Mucosa of rectum (tissue), 2 donors: ENCODE data around the gene ASCC3.

ENCODE experiments used
- H3K27ac ChIP-seq, 2 donors: one replicate each; pipeline ENCODE4 v1.7.0; 2013; ENCODE audit warnings: inconsistent platforms in 2 of 2, low read depth in 2 of 2, low read length in 2 of 2
- H3K27me3 ChIP-seq, 2 donors: one replicate each; pipeline ENCODE4 v1.7.0; 2013; ENCODE audit warnings: low read length in 2 of 2; ENCODE audit not compliant: control insufficient read depth in 2 of 2, insufficient read depth in 2 of 2
- H3K36me3 ChIP-seq, 2 donors: one replicate each; pipeline ENCODE4 v1.7.0; 2013; ENCODE audit warnings: low read length in 2 of 2; ENCODE audit not compliant: control insufficient read depth in 2 of 2, insufficient read depth in 2 of 2
- H3K4me1 ChIP-seq, 2 donors: one replicate each; pipeline ENCODE4 v1.7.0; 2013; ENCODE audit warnings: low read length in 2 of 2, mild to moderate bottlenecking in 1 of 2; ENCODE audit not compliant: control insufficient read depth in 2 of 2, insufficient read depth in 2 of 2
- H3K4me3 ChIP-seq, 2 donors: one replicate each; pipeline ENCODE4 v1.7.0; 2013; ENCODE audit warnings: low read length in 2 of 2
- H3K9ac ChIP-seq, 2 donors: one replicate each; pipeline ENCODE4 v1.7.0; 2013; ENCODE audit warnings: low read length in 2 of 2, low read depth in 1 of 2, mild to moderate bottlenecking in 1 of 2
- H3K9me3 ChIP-seq, 2 donors: one replicate each; pipeline ENCODE4 v1.7.0; 2013; ENCODE audit warnings: low read length in 2 of 2; ENCODE audit not compliant: control insufficient read depth in 2 of 2
- donor health status: healthy.
- donor health status: Normal muscosa, but diverticular disease.

Gene ASCC3

DNA sequence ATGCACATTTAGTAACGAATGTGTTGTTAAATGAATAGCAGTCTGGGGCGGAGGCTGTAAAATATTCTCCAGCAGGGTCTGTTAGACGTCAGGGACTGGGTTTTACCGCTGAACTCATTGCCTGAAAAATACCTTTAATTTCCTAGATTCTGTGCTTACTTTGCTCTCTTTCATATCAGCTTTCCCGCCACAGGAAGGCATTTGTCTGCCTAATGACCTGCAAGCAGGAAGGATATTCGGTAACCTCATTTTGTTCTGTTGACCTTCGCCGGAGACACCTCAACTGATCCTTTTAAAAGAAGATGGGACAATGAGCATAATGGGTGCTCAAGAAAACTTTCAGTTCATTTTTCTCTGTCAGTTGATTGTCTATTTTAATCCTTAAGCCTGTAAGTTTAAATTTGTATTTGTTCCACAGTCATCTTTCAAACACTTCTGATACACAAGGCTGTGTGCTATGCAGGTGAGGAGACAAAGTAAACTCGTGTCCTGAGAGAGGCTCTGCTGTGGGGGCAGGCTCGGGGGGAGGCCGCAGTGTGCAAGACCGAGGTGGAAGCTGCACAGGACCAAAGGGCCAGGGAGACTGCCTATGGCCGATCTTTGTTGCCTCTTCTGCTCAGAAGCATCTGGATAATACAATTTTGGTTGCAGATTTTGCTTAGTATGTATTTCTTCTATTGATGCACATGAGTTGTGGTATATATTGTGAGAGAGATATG is 389.0 kb downstream of the ASCC3 start:
- no peaks in the 10 kb centered on the region for H3K36me3 ChIP-seq
- no peaks in the 10 kb centered on the region for H3K4me1 ChIP-seq
- no peaks in the 10 kb centered on the region for H3K9me3 ChIP-seq
- no peak overlapping the region for H3K9ac ChIP-seq
- H3K27ac ChIP-seq = no peak overlapping the region
- H3K4me3 ChIP-seq = no peak overlapping the region
- peaks cover 2 to 3% of the 10 kb centered on the region in 2 donors for H3K27me3 ChIP-seq

DNA sequence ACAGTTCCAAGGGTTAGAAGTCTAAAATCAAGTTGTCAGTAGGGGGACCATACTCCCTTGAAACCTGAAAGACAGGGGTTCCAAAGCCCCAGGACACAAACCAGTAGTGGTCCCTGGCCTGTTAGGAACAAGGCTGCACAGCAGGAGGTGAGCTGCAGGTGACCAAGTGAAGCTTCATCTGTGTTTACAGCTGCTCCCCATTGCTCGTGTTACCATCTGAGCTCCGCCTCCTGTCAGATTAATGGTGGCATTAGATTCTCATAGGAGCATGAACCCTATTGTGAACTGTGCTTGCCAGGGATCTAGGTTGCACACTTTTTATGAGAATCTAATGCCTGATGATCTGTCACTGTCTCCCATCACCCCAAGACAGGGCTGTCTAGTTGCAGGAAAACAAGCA is 391.1 kb downstream of the ASCC3 start:
- H3K9ac ChIP-seq = no peak overlapping the region
- H3K9me3 ChIP-seq = no peaks in the 10 kb centered on the region
- no peaks in the 10 kb centered on the region for H3K36me3 ChIP-seq
- peaks cover 2 to 3% of the 10 kb centered on the region in 2 donors for H3K27me3 ChIP-seq
- no peaks in the 10 kb centered on the region for H3K4me1 ChIP-seq
- no peak overlapping the region for H3K4me3 ChIP-seq
- H3K27ac ChIP-seq = no peak overlapping the region

DNA sequence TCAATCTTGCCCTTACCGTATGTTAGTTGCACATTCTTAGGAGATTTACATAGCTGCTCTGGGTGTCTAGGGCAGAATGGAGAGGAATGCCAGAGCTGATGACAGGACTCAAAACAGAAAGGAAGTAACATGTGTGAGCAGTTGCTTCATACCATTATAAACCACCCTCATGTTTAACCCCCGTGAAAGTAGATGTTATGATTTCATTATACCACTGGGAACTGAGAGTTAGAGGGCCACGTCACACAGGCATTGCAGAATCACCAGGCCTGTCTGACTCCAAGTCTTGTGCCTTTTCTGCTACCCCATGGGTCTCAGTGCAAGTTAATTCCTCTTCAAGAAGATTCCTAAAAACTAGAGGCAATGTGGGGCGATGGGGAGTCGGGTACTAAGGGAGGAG is 392.9 kb downstream of the ASCC3 start:
- Histone ChIP-seq H3K4me3 (no peak overlapping the region), H3K9ac (no peak overlapping the region)

DNA sequence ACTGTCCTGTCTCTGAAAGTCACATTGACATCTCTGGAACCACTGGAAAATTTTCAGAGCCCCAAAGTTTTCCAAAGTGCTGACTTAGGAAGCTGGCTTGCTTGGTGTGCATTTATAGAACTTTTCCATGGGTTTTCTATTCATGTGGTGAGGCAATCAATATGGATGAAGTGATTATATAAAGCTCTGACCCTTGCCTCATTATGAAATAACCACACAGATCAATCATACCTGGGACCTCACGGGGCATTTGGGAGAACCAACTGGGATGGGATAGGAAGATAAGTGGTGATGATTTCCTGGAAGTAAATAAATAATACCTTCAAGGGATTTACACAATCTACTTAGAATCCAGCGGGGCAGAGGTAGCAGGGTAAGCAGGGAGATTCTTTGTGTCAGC is 393.5 kb downstream of the ASCC3 start:
- H3K4me1 ChIP-seq = no peaks in the 10 kb centered on the region
- H3K9me3 ChIP-seq = no peaks in the 10 kb centered on the region
- H3K36me3 ChIP-seq = no peaks in the 10 kb centered on the region
- H3K27ac ChIP-seq = no peak overlapping the region
- no peak overlapping the region for H3K4me3 ChIP-seq
- no peak overlapping the region for H3K9ac ChIP-seq
- peaks cover 0 to 2% of the 10 kb centered on the region in 2 donors for H3K27me3 ChIP-seq

More for the DNA sequence above, 392.9 kb downstream of the ASCC3 start:
- no peaks in the 10 kb centered on the region for H3K9me3 ChIP-seq
- H3K4me1 ChIP-seq = no peaks in the 10 kb centered on the region
- no peak overlapping the region for H3K27ac ChIP-seq
- H3K27me3 ChIP-seq = peaks cover 0 to 3% of the 10 kb centered on the region in 2 donors
- H3K36me3 ChIP-seq = no peaks in the 10 kb centered on the region

DNA sequence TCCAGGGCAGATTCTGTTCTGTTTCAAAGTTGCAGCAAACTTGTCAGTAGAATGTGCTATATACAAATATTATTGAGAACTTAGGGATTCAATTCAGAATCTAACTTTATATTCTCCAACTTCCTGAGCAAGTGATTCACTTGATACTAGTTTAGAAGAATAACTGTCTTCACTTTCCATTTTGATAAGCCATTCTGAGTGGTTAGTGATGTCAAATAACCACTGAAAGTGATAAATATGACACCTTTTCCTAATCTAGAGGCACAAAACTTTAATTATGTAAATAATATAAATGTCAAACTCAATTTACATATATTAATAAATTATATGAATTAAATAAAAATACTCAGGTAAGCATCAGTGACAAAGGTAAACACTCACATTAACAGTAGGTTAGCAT is 395.9 kb downstream of the ASCC3 start:
- Histone ChIP-seq H3K4me1 (no peaks in the 10 kb centered on the region), H3K36me3 (no peaks in the 10 kb centered on the region), H3K27me3 (peaks cover 0 to 2% of the 10 kb centered on the region in 2 donors), H3K4me3 (no peak overlapping the region), H3K27ac (no peak overlapping the region), H3K9ac (no peak overlapping the region), H3K9me3 (no peaks in the 10 kb centered on the region)

DNA sequence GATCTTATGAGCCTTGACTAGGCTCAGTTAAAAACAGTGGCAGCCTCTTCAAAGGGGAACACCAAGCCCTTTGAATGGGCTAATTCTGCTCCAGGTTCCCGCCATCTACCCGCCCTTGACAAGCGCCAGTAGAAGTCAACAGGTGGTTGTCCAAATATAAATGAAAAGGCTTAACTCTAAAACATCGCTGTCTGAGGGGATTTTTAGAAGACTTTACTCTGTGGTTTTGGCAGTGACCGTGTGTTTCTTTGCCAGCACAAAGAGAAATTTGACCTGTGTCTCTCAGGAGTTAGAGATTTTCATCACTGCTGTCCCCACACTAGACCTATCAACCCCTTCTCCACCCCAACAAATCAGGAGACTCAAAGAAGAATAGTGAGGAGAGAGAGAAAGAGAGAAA is 396.7 kb downstream of the ASCC3 start:
- Histone ChIP-seq H3K4me3 (no peak overlapping the region), H3K36me3 (no peaks in the 10 kb centered on the region), H3K27ac (no peak overlapping the region), H3K9me3 (no peaks in the 10 kb centered on the region), H3K9ac (no peak overlapping the region), H3K27me3 (peaks cover 0 to 2% of the 10 kb centered on the region in 2 donors), H3K4me1 (no peaks in the 10 kb centered on the region)

DNA sequence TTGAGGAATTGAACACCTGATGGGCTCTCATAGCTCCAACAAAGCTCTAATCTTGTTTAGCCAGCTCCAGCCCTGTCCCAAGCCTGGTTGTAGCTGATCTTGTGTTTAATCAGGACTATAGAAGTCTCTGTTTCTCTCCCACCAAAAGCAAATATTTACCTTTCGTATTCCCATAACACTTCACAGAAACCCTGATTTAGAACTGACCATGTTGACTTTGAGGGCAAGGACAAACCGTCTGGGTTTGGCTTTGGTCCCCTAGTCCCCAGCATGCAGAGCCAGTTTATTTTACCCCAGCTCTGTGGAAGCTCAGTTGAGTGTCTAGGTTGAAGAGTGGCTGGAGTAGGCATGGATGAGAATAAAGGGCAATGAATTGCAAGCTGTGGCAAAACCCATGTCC is 398.4 kb downstream of the ASCC3 start:
- Histone ChIP-seq H3K9me3 (no peaks in the 10 kb centered on the region), H3K27ac (no peak overlapping the region)

DNA sequence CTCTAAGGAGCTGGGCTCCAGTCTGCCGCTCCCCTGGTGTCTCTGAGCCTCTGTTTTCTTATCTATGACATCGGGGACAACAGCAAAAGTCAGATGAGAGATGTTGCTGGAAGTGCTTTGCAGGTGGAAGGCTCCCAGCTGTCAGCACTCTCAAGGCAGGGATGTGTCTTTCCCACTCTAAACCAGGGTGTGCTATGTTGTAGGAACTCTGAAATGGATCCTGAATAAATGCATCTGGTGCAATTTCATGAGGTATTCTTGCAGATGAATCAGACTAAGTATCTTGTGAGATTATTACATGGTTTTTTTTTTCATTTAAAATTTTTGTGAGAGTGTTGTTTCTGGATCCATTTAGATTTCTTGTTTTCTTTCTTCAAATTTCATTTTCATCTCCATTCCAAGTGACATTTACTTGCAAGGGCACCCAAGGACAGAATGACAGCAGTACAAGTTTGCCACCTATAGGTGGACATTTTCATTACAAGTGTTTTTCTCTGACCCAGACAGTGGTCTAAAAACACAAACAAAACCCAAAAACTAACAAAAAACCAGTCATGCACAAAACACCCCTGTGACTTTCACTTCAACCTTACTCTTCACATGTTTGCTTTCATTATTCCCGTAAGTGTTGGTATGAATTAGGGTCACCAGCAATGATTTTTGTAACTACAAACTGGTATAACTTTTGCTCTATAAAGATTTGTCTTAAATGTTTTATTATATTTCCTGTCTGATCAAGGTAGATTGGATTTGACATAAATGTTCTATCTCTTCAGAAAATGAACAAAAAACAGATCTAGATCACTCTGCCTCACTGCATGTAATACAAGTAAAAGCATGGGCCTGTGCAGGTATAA is 401.7 kb downstream of the ASCC3 start:
- no peak overlapping the region for H3K4me3 ChIP-seq
- no peaks in the 10 kb centered on the region for H3K4me1 ChIP-seq
- no peak overlapping the region for H3K9ac ChIP-seq
- no peaks in the 10 kb centered on the region for H3K9me3 ChIP-seq
- no peaks in the 10 kb centered on the region for H3K36me3 ChIP-seq
- no peak overlapping the region for H3K27ac ChIP-seq
- peaks cover 4 to 6% of the 10 kb centered on the region in 2 donors for H3K27me3 ChIP-seq

More for the DNA sequence above, 398.4 kb downstream of the ASCC3 start:
- Histone ChIP-seq H3K4me1 (no peaks in the 10 kb centered on the region), H3K9ac (no peak overlapping the region), H3K27me3 (no peaks in the 10 kb centered on the region), H3K36me3 (no peaks in the 10 kb centered on the region), H3K4me3 (no peak overlapping the region)

DNA sequence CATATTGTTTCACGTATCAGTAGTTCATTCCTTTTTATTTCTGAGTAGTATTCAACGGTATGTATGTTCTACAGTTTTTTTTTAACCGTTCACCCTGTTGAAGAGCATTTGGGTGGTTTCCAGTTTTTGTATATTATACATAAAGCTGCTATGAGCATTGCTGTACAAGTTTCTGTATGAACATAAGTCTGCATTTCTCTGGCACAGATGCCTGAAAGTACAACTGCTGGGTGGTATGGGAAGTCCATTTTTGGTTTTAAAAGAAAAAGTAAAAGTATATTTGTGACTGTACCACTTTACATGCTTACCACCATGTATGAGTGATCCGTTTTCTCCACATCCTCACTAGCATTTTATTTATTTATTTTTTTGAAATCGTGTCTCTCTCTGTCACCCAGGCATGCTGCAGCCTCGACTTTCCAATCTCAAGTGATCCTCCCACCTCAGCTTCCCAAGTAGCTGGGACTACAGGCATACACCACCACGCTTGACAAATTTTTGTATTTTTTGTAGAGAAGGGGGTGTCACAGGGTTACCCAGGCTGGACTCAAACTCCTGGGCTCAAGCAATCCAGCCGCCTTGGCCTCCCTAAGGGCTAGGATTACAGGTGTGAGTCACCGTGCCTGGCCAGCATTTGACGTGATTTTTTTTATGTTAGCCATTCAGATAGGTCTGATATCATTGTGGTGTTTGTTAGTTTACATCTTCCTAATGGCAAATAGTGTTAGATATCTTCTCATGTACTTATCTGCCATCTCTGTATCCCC is 405.4 kb downstream of the ASCC3 start:
- Histone ChIP-seq H3K4me3 (no peak overlapping the region), H3K27ac (no peak overlapping the region), H3K27me3 (peaks cover 13 to 17% of the 10 kb centered on the region in 2 donors), H3K4me1 (no peaks in the 10 kb centered on the region), H3K36me3 (no peaks in the 10 kb centered on the region), H3K9ac (no peak overlapping the region), H3K9me3 (no peaks in the 10 kb centered on the region)

DNA sequence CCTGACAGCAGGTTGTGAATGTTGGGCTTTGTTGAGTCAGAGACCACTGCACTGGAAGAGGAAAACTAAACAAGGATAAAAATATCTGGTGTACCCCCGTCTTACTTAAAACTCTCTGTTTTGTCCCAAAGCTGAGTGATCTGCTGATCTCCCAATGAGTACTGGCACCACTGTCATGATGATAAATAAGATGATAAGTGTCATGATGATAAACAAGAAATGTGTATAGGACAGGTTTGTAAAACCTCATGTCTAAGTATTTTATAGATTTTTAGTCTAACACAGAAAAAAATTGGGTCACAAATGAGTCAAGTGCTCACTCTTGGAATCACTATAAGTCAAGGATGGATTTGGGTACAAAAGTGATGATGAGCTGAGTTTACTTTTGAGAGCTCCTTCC is 407.9 kb downstream of the ASCC3 start:
- no peak overlapping the region for H3K9ac ChIP-seq
- peaks cover 35 to 37% of the 10 kb centered on the region in 2 donors for H3K27me3 ChIP-seq
- no peak overlapping the region for H3K4me3 ChIP-seq
- no peaks in the 10 kb centered on the region for H3K4me1 ChIP-seq
- no peaks in the 10 kb centered on the region for H3K9me3 ChIP-seq
- no peaks in the 10 kb centered on the region for H3K36me3 ChIP-seq
- H3K27ac ChIP-seq = no peak overlapping the region
